OCI-LY1 (cell line): ENCODE data around the gene ASPG.

ENCODE experiments used
- H2AFZ ChIP-seq: fragments of 200-600 bp; sonication (generic), shearing (Covaris generic); 2 replicates; pipeline ENCODE4 v1.6.0; 2014; ENCODE audit warnings: antibody characterized with exemption, mild to moderate bottlenecking, low read length
- H3F3A ChIP-seq: fragments of 200-600 bp; sonication (generic), shearing (Covaris generic); 2 replicates; pipeline ENCODE4 v1.6.0; 2014; ENCODE audit warnings: mild to moderate bottlenecking, antibody characterized with exemption, low read length, moderate library complexity; ENCODE audit not compliant: insufficient read depth
- H3K27ac ChIP-seq: fragments of 200-600 bp; sonication (generic); 2 replicates; pipeline ENCODE4 v1.5.1; 2014; ENCODE audit warnings: low read length, mixed run types, mild to moderate bottlenecking, low read depth; ENCODE audit not compliant: poor library complexity, severe bottlenecking
- H3K27me3 ChIP-seq: fragments of 200-600 bp; sonication (generic); 2 replicates; pipeline ENCODE4 v1.6.0; 2014; ENCODE audit warnings: antibody characterized with exemption, mild to moderate bottlenecking, low read length, moderate library complexity; ENCODE audit not compliant: insufficient read depth
- H3K36me3 ChIP-seq: fragments of 200-600 bp; sonication (generic); 2 replicates; pipeline ENCODE4 v1.6.1; 2014; ENCODE audit warnings: mild to moderate bottlenecking, antibody characterized with exemption, low read length, moderate library complexity, mixed read lengths; ENCODE audit not compliant: insufficient read depth
- H3K4me1 ChIP-seq: fragments of 200-600 bp; sonication (generic); 2 replicates; pipeline ENCODE4 v1.5.1; 2014; ENCODE audit warnings: mild to moderate bottlenecking, low read length, moderate library complexity; ENCODE audit not compliant: insufficient read depth, severe bottlenecking
- H3K4me2 ChIP-seq: fragments of 200-600 bp; sonication (generic), shearing (Covaris generic); 2 replicates; pipeline ENCODE4 v1.6.1; 2014; ENCODE audit warnings: low read length
- H3K4me3 ChIP-seq: fragments of 200-600 bp; sonication (generic); 2 replicates; pipeline ENCODE4 v1.5.1; 2014; ENCODE audit warnings: low read length, low read depth, mild to moderate bottlenecking, mixed read lengths; ENCODE audit not compliant: poor library complexity, severe bottlenecking
- H3K79me2 ChIP-seq: fragments of 200-600 bp; shearing (Covaris generic); 2 replicates; pipeline ENCODE4 v1.6.1; 2016; ENCODE audit warnings: mixed run types, low read length, mixed read lengths; ENCODE audit not compliant: insufficient read depth
- H3K9ac ChIP-seq: fragments of 200-600 bp; sonication (generic), shearing (Covaris generic); 2 replicates; pipeline ENCODE4 v1.6.1; 2014; ENCODE audit warnings: mild to moderate bottlenecking, low read length, mixed read lengths
- H3K9me2 ChIP-seq: fragments of 200-600 bp; sonication (generic), shearing (Covaris generic); 2 replicates; pipeline ENCODE4 v1.6.1; 2014; ENCODE audit warnings: low read depth, mild to moderate bottlenecking, low read length, mixed read lengths
- H3K9me3 ChIP-seq: fragments of 200-600 bp; shearing (Covaris generic); 2 replicates; pipeline ENCODE4 v1.6.1; 2014; ENCODE audit warnings: low read length, mixed read lengths
- H4K20me1 ChIP-seq: fragments of 200-600 bp; sonication (generic), shearing (Covaris generic); 2 replicates; pipeline ENCODE4 v1.6.0; 2016; ENCODE audit warnings: mild to moderate bottlenecking, low read length; ENCODE audit not compliant: insufficient read depth
- CTCF ChIP-seq: fragments of 200-600 bp; sonication (generic), shearing (Covaris generic); IDR thresholded peaks from 2 replicates; pipeline ENCODE4 v1.5.1; 2017; ENCODE audit warnings: mild to moderate bottlenecking, antibody characterized with exemption, low read length, moderate library complexity, mixed read lengths
- EZH2 ChIP-seq: fragments of 200-600 bp; sonication (generic), shearing (Covaris generic); IDR thresholded peaks from 2 replicates; pipeline ENCODE4 v1.8.0; 2017; ENCODE audit warnings: borderline replicate concordance, mixed run types, mild to moderate bottlenecking, antibody characterized with exemption, low read length, moderate library complexity, mixed read lengths

The ASPG gene

GRCh38 chr14:104146651-104147345 is 61.3 kb downstream of the ASPG start:
- H3K27ac ChIP-seq: no peak overlapping the region
- no peak overlapping the region for H3K4me3 ChIP-seq
- H3K79me2 ChIP-seq: no peaks in the 10 kb centered on the region
- no peaks in the 10 kb centered on the region for H3K36me3 ChIP-seq
- peaks cover 10% of the 10 kb centered on the region; the same call in 1 of the 2 replicates for H3K27me3 ChIP-seq
- no peak overlapping the region for H2AFZ ChIP-seq
- no peak for TF ChIP-seq CTCF
- no peak overlapping the region for H3K9ac ChIP-seq
- no peaks in the 10 kb centered on the region for H3K4me1 ChIP-seq
- no peaks in the 10 kb centered on the region for H3K9me2 ChIP-seq
- H3F3A ChIP-seq: no peaks in the 10 kb centered on the region
- H4K20me1 ChIP-seq: no peaks in the 10 kb centered on the region
- H3K9me3 ChIP-seq: no peaks in the 10 kb centered on the region
- no peak overlapping the region for H3K4me2 ChIP-seq

- Histone ChIP-seq H3K79me2 (no peaks in the 10 kb centered on the region), H3K4me1 (no peaks in the 10 kb centered on the region), H3K36me3 (no peaks in the 10 kb centered on the region), H3K27me3 (peaks cover 10% of the 10 kb centered on the region; the same call in 1 of the 2 replicates), H3K9me2 (no peaks in the 10 kb centered on the region), H3K4me2 (no peak overlapping the region), H3K9ac (no peak overlapping the region), H3F3A (no peaks in the 10 kb centered on the region), H3K4me3 (no peak overlapping the region), H2AFZ (no peak overlapping the region), H3K27ac (no peak overlapping the region), H3K9me3 (no peaks in the 10 kb centered on the region), H4K20me1 (no peaks in the 10 kb centered on the region)
- TF ChIP-seq EZH2 (no peak), CTCF (no peak)
Observed at GRCh38 chr14:104147346-104148125, 62.0 kb downstream of the ASPG start.

- H3K4me1 ChIP-seq: no peaks in the 10 kb centered on the region
Observed at GRCh38 chr14:104148433-104149277, 63.2 kb downstream of the ASPG start.

More at GRCh38 chr14:104148433-104149277, 63.2 kb downstream of the ASPG start:
- no peaks in the 10 kb centered on the region for H3F3A ChIP-seq
- no peaks in the 10 kb centered on the region for H3K9me2 ChIP-seq
- H3K9me3 ChIP-seq: no peaks in the 10 kb centered on the region
- no peak overlapping the region for H3K9ac ChIP-seq
- H4K20me1 ChIP-seq: no peaks in the 10 kb centered on the region
- no peaks in the 10 kb centered on the region for H3K79me2 ChIP-seq
- H3K4me3 ChIP-seq: no peak overlapping the region
- H3K27me3 ChIP-seq: peaks cover 10% of the 10 kb centered on the region; the same call in 1 of the 2 replicates
- H3K27ac ChIP-seq: no peak overlapping the region
- TF ChIP-seq CTCF (no peak), EZH2 (no peak)
- no peaks in the 10 kb centered on the region for H3K36me3 ChIP-seq
- H2AFZ ChIP-seq: no peak overlapping the region
- no peak overlapping the region for H3K4me2 ChIP-seq
